ENCODE data around the gene MCIDAS. TPM values are rescaled to one million over a fixed set of nuclear protein-coding genes. Genes with fewer than 3 reads are reported as not detected.

Gene MCIDAS
- polyA plus RNA-seq, 12 donors = not detected

Other genes starting within 250 kb of the MCIDAS start
- 1 to 10 TPM in 10 of 12 donors, not detected in 2; 2.2 to 5.2 (median 3.7) TPM for gene ESM1, start 241.7 kb downstream of the MCIDAS start, polyA plus RNA-seq (ENCODE audit: insufficient read length in 12 of 12)
- gene GZMK, start 203.1 kb downstream of the MCIDAS start, polyA plus RNA-seq (ENCODE audit: insufficient read length in 12 of 12) = 1 to 10 TPM in 1 of 12 donors, under 1 TPM in 5, not detected in 6; 0.18 to 1.4 (median 0.64) TPM
- gene GZMA, start 124.7 kb downstream of the MCIDAS start, polyA plus RNA-seq (ENCODE audit: insufficient read length in 12 of 12) = 1 to 10 TPM in 5 of 12 donors, under 1 TPM in 5, not detected in 2; 0.32 to 2.0 (median 1.1) TPM
- gene GPX8, start 67.1 kb downstream of the MCIDAS start, polyA plus RNA-seq (ENCODE audit: insufficient read length in 12 of 12) = 100 to 1,000 TPM in 2 of 12 donors, 10 to 100 TPM in 9, not detected in 1; 50.7 to 130 (median 77.5) TPM
- under 1 TPM in 5 of 12 donors, not detected in 7; 0.07 to 0.14 (median 0.10) TPM for gene CDC20B, start 54.1 kb downstream of the MCIDAS start, polyA plus RNA-seq (ENCODE audit: insufficient read length in 12 of 12)
- under 1 TPM in 7 of 12 donors, not detected in 5; 0.07 to 0.34 (median 0.26) TPM for gene CCNO, start 6.3 kb upstream of the MCIDAS start, polyA plus RNA-seq (ENCODE audit: insufficient read length in 12 of 12)
- 10 to 100 TPM in 11 of 12 donors, not detected in 1; 21.8 to 35.8 (median 29.3) TPM for gene DHX29, start 80.4 kb upstream of the MCIDAS start, polyA plus RNA-seq (ENCODE audit: insufficient read length in 12 of 12)
- gene MTREX, start 80.7 kb upstream of the MCIDAS start, polyA plus RNA-seq (ENCODE audit: insufficient read length in 12 of 12) = 10 to 100 TPM in 11 of 12 donors, not detected in 1; 29.8 to 82.3 (median 70.5) TPM

Measured in muscle of arm (tissue), 12 donors.